Stimulated activated naive CD8-positive, alpha-beta T cell treated with anti-CD3 and anti-CD28 coated beads, Interleukin-15, Interleukin-2, amounts not matched to agents 100 U/mL and 50 U/mL, for 24 hours (primary cell): ENCODE data around the gene MRPL38.
A peak's percentile ranks its signal among the peaks of the same experiment; 100 is the strongest.
"Not testable (repeated sequence)": the region's sequence is repeated elsewhere in the genome, so short reads cannot be mapped to it uniquely, and the experiment has no call there.

Experiments used
- ATAC-seq: fragments of 150-1000 bp; cut with Tn5 transposase; one replicate; pipeline ENCODE4 v1.10.0; 2021
- DNase-seq: peaks from one replicate; pipeline ENCODE4 v3.0.0; 2021

MRPL38 gene

DNA sequence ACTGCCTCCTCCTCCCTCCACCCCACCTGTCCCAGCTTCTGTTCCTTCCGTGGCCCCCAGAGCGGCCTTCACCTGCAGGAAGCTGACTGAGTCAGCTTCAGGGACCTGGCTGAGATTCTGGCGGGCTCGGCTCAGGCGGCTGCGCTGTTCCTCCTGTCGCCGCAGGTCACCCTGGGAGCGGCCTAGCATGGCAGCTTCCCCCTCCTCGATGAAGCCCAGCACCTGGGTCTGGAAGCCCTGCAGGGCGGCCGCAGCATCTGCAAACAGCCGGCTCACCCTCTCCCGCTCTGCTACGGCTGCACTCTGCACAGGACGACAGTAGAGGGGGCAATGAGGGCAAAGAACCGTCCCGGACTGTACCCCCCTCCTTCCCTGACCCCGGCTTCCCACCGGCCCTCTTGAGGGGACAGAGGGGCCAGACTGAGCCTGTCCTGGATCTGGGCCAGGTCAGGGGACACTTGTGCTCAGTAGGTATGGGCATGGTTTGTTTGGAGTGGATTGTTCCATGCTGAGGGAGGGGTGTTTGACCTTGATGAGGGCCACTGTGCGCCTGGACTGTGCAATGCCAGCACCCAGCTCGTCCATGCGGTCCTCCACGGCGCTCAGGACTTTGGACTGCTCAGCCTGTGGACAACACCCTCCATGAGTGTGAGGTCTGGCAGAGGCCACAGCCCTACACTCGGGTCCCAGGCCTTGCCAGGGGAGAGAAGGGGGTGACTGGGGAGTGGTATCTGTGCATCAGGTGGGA, 28.3 kb downstream of the MRPL38 start:
- ATAC-seq, result peak; percentile 55

DNA sequence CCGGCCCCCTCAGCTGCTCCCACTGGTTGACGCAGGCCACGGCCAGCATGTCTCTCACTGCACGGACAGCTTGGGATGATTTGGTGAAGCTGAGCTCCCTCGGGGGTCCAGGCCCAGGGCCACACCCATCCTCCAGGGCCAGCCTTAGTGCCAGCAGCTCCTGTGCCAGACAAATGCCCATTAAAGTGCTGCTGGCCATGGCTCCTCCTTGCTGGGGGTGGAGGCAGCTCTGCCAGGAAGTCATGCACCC, 28.8 kb downstream of the MRPL38 start:
- no peak for ATAC-seq

More for the DNA sequence above, 28.3 kb downstream of the MRPL38 start:
- peak; percentile 72 for DNase-seq

DNA sequence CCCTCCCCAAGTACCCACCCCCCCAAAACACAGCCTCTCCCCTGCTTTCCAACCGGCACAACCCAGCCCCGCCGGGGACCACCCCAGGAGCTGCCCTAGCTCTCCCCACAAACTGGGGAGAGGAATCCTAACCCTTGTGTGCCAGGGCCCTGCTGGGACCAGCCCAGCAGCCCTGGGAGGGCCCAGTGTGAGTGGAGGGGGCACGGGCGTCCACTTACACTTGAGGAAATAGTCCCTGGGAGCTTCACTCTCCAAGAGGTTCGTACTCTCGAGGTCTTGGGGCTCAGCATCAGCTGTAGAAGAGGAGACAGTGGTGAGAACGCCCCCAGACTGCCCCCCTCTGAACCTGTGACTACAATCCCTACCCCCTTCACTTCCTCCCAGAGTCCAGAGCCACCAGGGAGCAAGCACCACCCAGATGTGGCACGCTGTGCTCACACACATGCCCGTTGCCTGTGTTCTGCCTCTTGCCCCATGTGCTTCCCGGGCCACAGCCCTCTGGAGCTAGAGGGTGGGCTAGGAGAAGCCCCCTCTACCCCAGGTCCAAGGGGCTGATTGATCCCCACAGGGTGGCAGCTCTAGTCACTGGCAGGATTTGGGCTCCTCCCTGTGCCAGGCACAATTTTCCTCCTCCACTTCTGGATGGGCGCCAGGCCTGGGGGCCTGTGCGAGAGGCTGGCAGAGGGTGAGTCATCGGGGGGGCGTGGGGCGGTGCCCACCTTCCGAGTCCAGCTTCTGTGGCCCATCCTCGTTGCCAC, 29.3 kb downstream of the MRPL38 start:
- ATAC-seq (no peak), DNase-seq (peak; percentile 29)

More for the DNA sequence above, 28.8 kb downstream of the MRPL38 start:
- no peak for DNase-seq

DNA sequence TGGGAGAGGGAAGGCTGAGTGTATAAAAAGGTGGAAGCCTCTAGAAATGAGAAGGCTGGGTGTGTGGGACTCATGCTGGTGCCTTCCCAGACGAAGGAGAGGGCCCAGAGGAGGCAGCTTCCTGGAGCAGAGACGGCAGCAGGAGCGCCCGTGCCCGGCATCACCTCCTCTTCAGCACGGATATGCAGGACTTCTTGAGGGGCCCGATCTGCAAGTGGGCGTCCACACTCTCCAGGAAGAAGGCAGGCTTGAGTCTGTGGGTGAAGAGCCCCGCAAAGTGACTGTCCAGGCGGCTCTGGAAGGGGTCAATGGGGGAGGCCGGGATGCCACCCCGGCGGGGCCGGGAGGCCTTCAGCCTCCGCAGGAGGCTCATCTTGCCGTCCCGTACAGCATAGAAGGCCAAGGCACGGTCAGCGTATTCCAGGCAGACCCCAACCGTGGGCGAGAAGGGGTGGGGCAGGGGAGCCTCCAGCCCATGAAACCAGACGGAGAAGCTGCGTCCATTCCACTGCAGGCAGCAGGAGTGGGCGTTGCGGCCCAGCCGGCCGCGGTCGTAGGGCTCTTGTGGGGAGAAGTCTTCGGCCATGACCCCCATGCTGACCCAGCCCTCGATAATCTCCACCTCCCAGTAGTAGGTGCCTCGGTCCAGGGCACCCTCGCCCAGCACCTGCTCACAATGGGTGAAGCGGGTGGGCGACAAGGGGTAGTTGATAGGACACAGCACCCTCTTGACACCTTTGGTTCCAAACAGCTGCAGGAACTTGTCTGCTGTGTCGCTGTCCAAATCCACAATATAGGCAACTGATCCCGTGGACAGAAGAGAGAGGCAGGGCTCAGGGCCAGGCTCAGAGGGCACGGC, 30.1 kb downstream of the MRPL38 start:
- ATAC-seq (no peak), DNase-seq (no peak)

DNA sequence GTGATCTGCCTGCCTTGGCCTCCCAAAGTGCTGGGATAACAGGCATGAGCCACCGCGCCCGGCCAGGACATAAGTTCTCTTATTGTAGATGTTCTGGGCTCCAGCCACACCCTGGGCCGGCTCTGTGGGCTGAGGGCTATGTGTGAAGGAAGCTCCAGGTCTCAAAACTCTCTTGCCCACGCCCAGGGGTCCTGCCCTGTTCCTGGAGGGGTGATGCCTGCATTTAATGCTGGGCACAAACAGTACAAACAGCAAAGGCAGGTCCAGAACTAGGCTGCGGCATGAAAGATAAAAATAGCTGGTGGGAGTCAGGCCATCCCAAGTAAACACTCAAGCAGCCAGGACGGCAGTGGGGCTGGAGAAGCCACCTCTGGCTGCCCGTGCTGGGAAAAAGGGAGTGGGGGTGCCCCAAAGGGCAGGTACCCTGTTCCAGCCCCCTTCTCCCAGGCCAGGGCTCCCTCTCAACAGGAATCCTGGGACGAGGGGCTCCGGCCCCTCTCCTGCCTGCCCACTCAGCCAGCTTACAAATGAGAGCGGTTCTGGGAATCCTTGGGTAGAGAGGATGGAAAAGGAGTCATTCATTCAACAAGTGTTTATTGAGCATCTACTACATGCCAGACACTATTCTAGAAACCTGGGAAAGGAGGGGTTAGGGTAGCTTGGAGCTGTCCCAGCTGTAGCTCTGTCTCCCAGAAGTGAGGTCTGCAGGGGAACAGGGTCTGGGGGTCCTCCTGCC, 30.9 kb downstream of the MRPL38 start:
- ATAC-seq (no peak), DNase-seq (no peak)

DNA sequence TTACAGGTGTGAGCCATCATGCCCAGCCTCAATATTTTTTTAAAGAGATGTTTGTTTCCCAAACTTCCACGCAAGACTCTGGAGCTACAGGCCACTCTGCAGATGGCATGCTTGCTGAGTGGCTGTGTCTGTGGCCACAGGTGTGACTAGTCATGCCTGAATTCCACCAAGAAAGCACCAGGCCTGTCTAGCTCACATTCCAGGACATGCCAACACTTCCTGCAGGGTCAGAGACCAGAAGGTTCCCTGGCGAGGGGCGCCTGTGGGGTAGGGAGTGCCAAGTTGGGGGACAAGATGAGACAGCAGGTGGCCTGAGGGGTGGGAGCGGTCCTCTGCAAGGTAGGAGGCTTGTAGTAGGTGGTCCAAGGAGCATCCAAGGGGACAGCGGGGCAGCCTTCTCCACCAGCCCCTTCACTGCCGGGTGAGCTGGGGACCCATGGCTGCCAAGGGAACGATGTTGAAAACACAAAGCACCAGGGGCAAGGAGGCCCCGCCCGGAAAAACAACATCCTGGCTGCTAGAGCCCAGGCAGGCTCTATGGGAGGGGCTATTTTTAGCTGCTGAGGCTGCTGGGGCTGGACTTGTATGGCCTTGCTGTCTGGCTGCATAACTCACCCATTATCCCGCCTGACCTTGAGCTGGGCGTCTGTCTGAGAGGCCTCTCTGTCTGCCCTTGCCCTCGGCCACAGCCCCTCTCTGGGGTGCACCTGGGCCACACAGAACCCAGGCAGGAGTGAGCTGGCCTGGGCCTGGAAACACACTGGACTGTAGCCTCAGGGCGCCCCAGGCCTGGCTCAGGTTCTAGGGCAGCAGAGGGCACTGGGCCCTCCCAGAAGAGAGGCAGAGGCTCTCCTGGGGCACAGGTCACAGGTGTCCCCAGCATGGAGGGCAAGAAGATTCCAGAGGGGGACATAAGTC, 32.0 kb downstream of the MRPL38 start:
- ATAC-seq (no peak), DNase-seq (peak; percentile 25)

DNA sequence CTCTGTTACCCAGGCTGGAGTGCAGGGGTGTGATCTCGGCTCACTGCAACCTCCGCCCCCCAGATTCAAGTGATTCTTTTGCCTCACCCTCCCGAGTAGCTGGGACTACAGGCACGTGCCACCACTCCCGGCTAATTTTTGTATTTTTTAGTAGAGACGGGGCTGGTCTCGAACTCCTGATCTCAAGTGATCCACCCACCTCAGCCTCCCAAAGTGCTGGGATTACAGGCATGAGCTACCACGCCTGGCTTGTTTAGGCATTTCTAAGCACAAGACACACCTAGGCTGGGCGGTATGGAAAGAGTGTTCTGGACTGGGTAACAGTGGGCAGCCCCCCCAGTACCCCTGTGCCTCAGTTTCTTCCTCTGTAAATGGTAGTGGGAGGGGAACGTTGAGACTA, 34.5 kb downstream of the MRPL38 start:
- not testable (repeated sequence) for DNase-seq, ATAC-seq

DNA sequence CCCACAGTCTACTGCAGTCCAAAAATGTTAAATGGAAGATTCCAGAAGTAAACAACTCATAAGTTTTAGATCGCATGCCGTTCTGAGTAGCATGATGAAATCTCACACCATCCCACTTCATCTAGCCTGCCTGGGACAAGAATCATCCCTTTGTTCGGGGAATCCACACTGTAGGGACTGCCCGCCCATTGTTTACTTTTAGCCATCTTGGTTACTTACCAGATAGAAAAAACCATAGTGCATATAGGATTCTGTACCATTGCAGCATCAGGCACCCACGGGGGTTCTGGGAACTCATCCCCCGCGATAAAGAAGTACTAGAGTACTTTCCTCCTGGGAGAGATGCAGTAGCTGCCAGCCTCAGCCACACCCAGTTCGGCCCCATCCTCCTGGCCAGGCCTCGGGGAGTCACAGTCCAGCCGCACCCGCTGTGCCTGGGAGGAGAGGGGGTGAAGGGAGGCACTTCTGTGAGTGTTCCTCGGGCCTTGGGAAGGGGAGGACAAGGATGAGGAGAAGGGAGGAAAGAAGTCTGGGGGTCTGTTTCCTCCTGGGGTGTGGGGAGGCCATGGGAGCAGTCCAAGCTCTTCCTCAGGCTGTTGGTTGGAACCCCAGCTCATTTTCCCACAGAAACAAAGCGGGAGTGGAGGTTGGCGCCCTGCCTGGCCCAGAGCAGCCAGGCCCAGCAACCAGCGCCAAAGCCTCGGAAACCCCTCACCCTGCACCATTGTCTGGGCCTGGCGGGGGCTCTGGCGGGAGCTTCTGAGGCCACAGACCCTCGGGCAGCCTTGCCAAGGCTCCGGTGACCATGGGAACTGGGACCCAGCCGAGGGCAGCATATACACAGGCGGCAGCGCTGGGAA, 35.2 kb downstream of the MRPL38 start:
- ATAC-seq (no peak), DNase-seq (no peak)

DNA sequence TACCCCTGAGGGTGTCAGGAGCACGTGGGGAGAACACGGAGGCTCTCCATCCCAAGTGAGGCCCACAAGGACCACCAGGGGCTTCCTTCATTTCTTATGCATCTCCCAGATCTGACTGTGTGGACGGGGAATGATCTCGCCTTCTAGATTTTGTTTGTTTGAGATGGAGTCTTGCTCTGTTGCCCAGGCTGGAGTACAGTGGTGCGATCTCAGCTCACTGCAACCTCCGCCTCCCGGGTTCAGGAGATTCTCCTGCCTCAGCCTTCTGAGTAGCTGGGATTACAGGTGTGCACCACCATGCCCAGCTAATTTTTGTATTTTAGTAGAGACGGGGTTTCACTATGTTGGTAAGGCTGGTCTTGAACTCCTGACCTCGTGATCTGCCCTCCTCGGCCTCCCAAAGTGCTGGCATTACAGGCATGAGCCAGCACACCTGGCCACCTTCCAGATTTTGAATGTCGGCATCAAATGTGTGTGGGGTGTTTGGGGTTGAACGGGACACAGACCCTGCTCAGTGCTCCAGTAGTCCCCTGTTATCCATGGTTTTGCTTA, 35.9 kb downstream of the MRPL38 start:
- ATAC-seq, DNase-seq: not testable (repeated sequence)

DNA sequence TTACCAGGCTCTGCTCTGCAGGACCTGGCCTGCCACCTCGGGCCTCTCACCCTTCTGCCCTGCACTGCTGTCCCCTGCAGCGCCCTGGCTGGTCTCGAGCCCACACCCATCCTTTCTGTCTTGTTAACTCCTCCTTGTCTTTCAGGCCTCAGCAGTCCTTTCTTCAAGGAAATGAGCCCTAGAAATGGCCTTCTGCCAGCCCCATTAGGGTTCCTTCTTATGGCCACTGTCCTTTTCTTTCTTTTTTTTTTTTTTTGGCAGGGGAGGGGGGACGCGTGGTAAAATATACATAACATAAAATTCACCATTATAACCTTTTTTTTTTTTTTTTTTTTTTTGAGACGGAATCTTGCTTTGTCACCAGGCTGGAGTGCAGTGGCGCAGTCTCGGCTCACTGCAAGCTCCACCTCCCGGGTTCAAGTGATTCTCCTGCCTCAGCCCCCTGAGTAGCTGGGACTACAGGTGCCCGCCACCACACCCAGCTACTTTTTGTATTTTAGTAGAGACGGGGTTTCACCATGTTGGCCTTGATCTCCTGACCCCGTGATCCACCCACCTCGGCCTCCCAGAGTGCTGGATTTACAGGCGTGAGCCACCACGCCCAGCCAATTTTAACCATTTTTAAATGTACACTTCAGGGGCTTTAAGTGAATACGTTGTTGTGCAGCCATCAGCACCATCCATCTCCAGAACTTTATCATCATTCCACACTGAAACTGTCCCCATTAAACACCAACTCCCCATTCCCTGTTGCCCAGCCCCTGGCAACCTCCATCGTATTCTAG, 39.1 kb downstream of the MRPL38 start:
- not testable (repeated sequence) for ATAC-seq, DNase-seq

DNA sequence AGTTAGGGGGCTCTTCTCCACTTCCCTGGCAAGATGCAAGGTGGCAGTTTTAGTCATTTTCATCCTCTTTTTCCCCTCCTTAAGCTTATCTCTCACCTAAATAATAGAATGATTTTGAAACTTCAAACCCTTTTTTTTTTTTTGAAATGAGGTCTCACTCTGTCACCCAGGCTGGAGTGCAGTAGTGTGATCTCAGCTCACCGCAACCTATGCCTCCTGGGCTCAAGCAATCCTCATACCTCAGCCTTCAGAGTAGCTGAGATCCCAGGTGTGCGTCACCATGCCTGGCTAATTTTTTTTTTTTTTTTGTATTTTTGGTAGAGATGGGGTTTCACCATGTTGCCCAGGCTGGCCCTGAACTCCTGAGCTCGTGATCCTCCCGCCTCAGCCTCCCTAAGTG, 39.8 kb downstream of the MRPL38 start:
- DNase-seq, result not testable (repeated sequence)
- ATAC-seq, result peak; percentile 29

DNA sequence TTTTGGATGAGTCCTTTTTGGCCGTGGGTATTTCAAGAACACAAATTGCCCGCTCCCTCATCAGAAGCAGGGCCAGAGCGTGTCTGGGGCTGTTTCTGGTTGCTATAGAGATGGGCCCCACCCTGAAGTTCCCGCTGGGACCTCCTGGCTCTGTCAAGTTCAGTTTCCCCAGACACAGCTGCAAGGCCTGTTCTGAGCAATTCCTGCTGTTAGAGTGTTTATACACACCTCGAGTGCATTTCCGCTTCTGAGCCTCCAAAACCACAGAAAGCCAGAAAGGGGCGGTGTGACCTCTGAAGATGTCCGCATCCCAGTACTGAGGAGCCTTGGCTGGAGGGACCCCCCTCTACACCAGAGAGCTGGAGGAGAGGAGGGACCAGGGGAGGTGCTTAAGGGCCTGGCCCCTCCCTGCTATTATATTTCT, 40.2 kb downstream of the MRPL38 start:
- DNase-seq (peak; percentile 57), ATAC-seq (peak; percentile 86)

DNA sequence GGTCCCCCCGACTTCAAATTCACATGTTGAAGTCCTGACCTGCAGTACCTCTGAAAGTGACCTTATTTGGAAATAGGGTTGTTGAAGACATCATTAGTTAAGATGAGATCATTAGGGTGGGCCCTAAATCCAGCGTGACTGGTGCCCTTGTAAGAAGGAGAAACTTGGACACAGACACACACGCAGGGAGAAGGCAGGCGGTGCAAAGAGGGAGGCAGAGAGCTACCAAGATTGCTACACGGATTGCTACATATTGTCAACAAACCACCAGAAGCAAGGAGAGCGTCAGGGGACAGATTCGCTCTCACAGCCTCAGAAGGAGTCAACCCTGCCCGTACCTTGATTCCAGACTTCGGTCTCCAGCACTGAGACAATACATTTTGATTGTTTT, 42.8 kb downstream of the MRPL38 start:
- DNase-seq (no peak), ATAC-seq (no peak)

DNA sequence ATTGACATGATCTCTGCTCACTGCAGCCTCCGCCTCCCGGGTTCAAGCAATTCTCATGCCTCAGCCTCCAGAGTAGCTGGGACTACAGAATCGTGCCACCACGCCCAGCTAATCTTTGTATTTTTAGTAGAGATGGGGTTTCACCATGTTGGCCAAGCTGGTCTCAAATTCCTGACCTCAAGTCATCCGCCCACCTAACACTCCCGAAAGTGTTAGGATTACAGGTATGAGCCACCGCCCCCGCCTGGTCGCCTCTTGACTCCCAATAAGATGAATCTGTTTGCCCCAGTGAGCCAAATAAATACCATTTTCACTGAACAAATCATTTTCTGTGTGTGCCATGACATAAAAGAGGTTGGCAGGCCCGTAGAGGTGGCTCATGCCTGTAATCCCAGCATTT, 45.3 kb downstream of the MRPL38 start:
- DNase-seq, ATAC-seq: not testable (repeated sequence)

DNA sequence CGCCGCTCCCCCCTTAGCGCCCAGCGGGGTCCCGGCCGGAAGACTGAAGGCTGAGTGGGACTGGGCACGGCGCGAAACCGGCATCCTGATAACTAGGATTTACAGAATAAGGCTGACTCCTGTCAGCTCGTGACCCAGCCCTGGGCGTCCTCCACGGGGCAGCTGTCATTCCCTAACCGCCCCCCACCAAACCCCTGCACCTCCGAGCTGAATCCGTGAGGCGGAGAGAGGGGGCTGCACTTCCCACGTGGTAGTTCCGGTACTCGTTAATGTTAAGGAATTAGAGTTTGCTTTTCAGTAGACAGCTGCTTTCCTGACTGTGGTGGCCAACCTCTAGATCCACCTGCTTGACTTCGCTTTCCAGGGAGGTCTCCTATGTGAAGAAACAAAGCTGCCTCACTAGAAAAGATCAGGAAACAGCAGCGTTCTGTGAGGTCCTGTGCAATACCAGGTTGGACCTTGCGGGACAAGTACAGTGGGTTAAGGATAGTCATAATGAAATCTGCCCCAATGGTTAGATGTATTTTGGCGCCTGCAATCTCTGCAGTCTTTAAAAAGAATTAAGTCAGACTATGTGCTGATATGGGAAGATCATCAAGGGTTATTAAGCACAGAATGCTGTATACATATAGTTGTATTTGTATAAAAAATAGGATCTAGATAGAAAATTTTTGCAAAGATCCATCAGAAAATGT, 48.5 kb downstream of the MRPL38 start:
- ATAC-seq (no peak), DNase-seq (no peak)

DNA sequence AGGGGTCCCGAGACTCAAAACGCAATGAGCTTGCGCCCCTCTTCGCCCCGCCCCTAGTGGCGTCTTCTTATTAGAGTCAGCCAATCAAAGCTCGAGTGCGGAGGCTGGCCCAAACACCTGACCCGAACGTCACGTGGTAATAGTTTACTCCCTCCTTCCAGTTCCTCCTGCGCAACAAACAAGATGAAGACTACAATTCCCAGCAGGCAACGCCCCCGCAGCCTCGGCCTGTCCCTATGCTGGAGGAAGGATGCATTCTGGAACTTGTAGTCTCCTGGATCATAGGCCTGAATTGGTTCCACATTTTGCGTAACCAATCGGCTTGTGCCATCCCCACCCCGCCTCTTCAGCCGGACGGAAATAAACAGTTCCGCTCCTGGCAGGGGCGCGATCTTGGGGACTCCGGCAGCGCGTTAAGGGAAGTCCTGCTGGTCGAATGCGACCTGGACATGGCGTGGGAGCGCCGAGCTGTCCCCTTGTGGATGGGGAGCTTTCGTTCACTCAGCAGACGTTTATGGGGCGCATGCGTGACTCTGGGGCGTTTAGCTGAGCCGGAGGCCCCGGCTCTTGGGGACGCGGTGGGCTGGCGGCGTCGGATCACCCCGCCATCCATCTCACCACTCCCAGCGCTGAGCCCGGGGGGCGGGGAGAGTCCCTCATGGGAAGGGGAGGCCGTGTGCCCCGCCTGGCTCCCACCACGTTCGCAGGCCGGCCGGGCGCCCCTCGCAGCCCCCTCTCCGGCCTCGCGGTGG, 49.2 kb downstream of the MRPL38 start, which contains the start of gene WBP2:
Gene WBP2, minus strand, starts transcription at position 26 of the 752 bp plus-strand sequence. CDS start 38 bp downstream, outside the sequence.
- DNase-seq, result peak; percentile 96
- ATAC-seq, result peak; percentile 95

DNA sequence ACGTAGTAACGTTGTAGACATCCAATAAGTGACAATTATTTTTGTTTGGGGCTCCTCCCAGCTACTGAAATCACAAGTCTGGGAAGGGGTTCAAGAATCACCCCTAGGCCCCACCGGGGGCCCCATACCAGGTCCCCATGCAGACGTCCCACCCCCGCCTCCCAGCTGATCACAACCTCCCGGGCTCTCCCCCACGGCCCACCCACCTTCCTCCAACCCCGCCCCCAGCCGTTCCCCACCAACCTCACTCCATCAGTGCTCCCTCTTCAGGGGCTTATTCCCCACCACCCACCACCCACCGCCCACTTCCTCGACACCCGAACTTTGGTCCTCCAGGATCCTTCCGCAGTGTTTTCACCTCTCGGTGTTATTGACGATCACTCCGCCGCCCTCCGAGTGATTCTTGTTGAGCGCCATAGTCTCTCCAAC, 49.8 kb downstream of the MRPL38 start:
- ATAC-seq, result peak; percentile 12

More for the DNA sequence above, 49.8 kb downstream of the MRPL38 start:
- DNase-seq, result no peak
